PC-3 (cell line): ENCODE measurements around the gene TGFB1I1.

Experiments used
- CTCF ChIP-seq: fragments of 300-600 bp; sonication (generic); conservative IDR thresholded peaks from 2 replicates; pipeline ENCODE4 v1.5.1; 2017; ENCODE audit warnings: antibody characterized with exemption, low read depth, mild to moderate bottlenecking, low read length
- EZH2phosphoT487 ChIP-seq: fragments of 300-600 bp; sonication (generic); IDR thresholded peaks from 2 replicates; pipeline ENCODE4 v1.6.1; 2018; ENCODE audit warnings: mild to moderate bottlenecking, antibody characterized with exemption, low read length, borderline replicate concordance

GRCh38 chr16:31505483-31505882, 33.5 kb downstream of the TGFB1I1 start:
- TF ChIP-seq EZH2phosphoT487 (no peak), CTCF (no peak)
